Spleen (tissue), 7 donors: ENCODE measurements around the gene RPAIN.

Source experiments
- POLR2A ChIP-seq, 3 donors: fragments of 450-650 bp; IDR thresholded peaks; one replicate each; pipeline ENCODE4 v1.5.1; 2017; ENCODE audit warnings: antibody characterized with exemption in 3 of 3, mild to moderate bottlenecking in 1 of 3
- POLR2AphosphoS5 ChIP-seq, 3 donors: sonication (generic); formaldehyde crosslinking; IDR thresholded peaks; one replicate each; pipeline ENCODE4 v1.5.1; 2017; ENCODE audit warnings: antibody characterized with exemption in 3 of 3
- TF ChIP-seq, protein P1 (sequence below), 11 experiments: fragments of 200-600 bp in 7 of 11; fragments of 450-650 bp in 4 of 11; sonication (generic) in 4 of 11; IDR thresholded peaks in 8 of 11; conservative IDR thresholded peaks in 3 of 11; 1 replicate in 7 of 11; 2 replicates in 4 of 11; pipeline versions ENCODE4 v1.4.0 to v1.8.0; 2016 to 2021; ENCODE audit warnings: antibody characterized with exemption in 11 of 11, inconsistent platforms in 4 of 11, mild to moderate bottlenecking in 1 of 11
- donor health status: DM: no; HTN: no; CAD: no; lungs with moderate emphysema.
- donor health status: DM: no; HTN: no; CAD: no.
- donor health status: DM: no; HTN: no; CAD: no.

DNA sequence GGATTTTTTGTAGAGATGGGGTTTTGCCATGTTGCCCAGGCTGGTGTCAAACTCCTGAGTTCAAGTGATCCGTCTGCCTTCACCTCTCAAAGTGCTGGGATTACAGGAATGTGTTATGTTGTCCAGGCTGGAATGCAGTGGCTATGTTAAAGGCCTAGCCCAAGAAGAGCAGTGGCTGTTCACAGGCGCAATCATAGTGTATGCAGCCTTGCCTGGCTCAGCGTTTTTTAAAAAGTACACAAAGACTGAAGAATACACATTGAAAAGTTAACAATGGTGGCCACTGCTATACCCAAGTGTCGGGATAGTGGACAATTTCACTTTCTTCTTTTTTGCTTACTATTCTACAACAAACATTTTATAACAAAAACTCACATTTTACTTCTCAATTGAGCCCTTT, 59.0 kb downstream of the RPAIN start:
- TF ChIP-seq, protein P1, sequence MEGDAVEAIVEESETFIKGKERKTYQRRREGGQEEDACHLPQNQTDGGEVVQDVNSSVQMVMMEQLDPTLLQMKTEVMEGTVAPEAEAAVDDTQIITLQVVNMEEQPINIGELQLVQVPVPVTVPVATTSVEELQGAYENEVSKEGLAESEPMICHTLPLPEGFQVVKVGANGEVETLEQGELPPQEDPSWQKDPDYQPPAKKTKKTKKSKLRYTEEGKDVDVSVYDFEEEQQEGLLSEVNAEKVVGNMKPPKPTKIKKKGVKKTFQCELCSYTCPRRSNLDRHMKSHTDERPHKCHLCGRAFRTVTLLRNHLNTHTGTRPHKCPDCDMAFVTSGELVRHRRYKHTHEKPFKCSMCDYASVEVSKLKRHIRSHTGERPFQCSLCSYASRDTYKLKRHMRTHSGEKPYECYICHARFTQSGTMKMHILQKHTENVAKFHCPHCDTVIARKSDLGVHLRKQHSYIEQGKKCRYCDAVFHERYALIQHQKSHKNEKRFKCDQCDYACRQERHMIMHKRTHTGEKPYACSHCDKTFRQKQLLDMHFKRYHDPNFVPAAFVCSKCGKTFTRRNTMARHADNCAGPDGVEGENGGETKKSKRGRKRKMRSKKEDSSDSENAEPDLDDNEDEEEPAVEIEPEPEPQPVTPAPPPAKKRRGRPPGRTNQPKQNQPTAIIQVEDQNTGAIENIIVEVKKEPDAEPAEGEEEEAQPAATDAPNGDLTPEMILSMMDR (IDR thresholded peaks at IDR 0.05 in 8 of 11, conservative IDR thresholded peaks at IDR 0.05 in 3 of 11): no peak
- TF ChIP-seq POLR2AphosphoS5 (IDR thresholded peaks at IDR 0.05) (no peak), POLR2A (IDR thresholded peaks at IDR 0.05) (no peak)
